COR-L47 (cell line): ENCODE data around the gene P3H2.

ENCODE experiments used
- DNase-seq: peaks from one replicate; lab custom pipeline; 2025; lab: John Stamatoyannopoulos, UW

Gene P3H2

DNA sequence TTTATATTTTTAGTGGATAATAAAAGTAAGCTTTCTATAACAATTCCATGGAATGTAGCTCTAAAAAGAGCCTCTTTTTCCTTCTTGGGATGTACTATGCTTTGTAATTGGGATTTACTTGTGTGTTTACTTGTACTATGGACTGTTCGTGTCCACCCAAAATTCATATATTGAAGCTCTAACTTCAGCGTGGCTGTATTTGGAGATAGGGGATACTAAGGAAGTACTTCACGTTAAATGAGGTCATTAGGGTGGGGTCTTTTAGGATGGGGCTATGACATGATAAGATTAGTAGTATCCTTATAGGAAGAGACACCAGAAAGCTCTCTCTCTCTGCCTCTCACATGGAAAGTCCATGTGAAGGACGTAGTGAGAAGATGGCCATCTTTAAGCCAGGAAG, 64.9 kb downstream of the P3H2 start:
- DNase-seq, result no peak

DNA sequence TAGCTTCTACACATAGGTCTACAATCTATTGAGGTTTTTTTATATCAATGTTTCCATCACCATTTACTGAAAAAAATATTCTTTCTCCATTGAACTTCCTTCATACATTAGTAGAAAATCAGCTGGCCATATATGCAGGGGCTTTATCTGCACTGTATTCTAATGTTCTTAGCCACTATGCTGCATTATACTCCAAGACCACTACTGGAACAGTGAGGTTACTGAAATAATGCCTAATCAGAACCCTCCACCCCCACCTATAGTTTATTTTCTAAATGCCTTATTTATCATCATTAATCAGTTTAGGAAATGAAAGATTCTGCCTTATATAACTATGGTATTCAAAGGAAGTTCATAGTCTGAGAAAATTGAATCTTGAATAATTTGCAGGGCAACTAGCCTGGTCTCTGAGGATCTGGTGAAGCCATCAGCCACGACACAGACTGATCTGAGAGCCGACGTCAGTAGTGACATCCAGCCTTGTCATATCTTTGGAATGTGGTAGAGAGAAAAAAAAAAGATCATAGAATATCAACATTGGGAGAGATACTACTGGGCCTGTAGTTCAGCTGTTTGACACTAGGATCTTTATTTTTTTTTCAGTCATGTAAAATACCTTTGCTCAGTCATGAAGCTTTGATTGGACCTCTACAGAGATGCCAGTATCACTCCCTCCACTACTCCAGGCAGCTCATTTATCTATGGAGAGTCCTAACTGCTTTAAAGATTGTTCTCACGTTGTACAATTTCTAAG, 66.6 kb downstream of the P3H2 start:
- no peak for DNase-seq

DNA sequence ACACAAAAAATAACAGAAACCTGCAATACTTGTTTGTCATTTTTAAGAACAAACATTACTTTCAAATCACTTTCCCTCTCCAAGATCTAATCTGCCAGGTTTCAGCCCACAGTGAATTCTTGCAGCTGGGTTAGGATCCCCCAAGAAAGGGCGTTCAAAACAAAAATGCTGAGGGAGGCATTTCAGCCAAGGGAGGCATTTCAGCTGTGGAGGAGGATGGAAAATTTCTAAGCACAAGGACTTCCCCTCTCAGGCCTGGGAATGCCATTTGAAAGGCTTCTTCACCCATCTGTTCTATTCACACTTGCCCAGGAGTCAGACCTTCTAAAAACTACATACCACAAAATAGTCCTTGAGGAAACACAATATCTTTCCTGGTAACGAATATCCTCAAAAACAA, 69.1 kb downstream of the P3H2 start:
- DNase-seq, result no peak

DNA sequence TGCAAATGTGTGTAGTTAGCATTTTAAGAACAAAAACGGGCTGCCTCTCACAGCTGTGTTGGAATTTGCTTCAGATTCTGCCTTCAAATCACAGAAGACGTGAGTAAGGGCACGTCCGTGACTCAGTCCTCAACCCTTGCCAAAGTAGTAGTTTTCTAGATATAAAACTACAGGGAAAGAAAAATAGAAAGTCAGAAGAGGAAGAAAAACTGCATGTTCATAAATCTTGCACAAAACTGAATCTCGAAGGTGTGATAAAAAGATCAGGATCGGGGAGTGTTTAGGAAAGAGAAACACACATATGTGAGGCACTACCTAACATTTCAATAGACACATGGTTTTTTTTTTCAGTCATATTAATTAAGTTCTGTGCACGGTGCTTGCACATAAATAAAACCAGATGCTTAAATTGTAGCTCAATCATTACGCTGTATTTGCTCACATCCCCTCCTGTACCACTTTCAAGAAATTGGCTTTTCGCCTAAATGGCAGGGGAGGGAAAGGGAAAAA, 71.7 kb downstream of the P3H2 start:
- DNase-seq, result no peak

DNA sequence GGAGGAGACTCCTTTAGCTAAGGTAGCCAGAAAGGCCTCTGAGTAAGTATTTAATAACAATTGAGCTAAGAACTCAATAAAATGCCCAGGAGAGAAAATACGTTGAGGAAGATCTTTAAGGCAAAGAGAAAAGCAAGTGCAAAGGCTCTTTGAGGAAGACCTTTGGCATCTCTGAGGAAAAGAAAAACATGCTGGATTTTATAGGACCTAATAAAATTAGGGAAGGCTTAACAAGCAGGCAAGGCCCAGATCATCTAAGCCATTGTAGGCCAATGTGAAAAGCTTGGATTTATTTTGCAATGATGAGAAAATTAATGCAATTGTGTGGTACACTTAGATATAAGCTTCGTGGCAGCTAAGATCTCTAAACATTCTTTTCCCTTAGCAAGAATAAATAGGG, 75.7 kb downstream of the P3H2 start:
- DNase-seq, result no peak

DNA sequence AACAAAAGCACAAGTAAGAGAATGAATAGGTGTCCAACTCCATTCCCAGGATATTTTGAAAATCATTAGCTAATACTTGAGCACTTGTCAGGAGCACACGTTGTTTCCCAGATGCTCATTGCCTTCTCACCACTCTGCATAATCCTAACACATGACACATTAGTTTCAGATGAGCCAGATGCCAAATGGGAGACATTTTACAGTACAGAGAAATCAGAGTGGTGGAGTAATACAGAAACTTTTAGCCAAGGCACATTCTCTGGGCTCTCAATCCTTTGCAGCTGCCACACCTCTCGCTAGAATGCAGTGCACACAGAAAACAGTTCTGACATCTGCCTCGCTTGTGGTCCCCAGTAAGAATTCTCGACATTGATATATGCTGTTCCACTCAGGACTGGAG, 76.6 kb downstream of the P3H2 start:
- DNase-seq, result no peak

DNA sequence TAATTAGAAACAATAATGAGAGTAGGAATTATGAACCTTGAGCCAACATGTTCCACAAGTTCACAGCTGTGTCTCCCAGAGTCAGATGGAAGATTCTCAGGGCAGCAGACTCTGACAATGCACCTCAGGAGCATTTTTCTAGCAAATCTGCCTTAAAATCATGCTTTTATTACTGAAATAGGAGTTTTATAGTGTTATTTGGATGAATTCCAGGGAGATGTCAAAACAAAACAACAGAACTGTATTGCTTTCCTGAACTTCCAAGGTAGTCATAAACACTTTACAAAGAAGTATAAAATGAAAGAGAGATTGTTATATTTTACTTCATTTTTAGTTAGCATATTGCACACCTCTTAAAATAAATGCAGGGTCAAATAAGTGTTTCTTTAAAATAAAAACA, 77.0 kb downstream of the P3H2 start:
- no peak for DNase-seq

DNA sequence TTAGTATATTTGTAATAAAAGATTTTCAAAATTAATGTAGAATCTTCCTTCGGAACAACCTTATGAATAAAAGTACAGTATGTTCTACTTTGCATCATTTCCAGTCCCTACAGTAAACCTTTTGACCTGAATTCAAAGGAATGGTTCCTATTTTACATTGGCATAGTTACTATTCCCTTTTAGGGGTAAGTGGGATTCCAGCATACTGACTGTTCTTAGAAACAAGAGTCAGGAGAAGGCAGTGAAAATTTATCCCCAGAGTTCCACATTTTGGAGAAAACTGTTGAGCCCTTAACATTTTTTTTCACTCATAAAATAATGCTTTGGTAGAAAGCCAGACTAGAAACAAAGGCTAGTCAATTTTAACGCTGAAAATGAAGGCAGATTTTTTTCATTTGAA, 78.1 kb downstream of the P3H2 start:
- no peak for DNase-seq

DNA sequence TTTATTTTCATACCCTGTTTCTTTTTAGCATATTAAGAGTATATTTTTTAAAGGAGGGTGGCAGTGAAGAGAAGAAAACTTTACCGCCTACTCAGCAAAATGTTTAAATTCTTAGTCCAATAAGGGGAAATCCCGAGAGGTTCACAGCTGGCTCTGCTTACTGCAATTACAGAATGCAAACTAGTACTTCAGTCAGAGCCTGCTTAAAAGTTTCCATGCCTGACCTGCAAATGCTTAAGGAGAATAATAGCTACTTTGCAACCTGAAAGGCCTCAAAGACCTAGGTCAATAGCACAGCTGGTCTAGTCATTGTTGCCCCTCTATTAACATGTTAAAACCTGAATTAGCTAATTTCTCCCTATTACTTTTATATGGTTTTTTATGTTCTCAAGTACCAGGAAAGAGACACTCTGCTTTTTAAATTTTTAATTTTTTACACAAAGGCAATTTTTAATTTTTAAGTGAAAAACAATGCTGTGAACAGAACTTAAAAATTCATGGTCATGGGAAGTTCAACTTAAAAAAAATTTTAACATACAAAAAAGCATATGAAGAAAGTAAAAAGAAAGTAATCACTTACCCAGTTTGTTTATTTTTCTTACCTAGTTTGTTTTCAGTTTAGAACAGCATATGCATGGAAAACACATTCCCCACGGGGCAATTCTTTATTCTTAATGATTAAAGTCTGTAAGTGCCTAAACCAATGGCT, 79.2 kb downstream of the P3H2 start:
- no peak for DNase-seq

DNA sequence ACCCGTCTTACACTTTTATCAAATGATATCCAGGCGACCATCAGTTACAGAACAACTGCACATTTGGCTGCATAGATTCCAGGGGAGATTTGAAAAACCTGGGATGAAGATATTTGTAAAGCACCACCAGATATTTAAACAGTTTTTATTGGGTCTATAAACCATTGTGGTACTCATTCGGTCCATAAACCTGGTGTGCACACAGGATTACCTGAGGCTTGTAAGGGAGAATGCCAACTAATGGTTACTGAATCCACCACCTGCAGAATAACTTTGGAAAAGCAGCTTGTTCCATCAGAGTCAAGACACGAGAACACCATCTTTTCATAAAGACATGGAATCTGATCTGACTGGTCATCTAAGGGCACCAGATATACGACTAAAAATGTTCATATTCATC, 80.6 kb downstream of the P3H2 start:
- no peak for DNase-seq

DNA sequence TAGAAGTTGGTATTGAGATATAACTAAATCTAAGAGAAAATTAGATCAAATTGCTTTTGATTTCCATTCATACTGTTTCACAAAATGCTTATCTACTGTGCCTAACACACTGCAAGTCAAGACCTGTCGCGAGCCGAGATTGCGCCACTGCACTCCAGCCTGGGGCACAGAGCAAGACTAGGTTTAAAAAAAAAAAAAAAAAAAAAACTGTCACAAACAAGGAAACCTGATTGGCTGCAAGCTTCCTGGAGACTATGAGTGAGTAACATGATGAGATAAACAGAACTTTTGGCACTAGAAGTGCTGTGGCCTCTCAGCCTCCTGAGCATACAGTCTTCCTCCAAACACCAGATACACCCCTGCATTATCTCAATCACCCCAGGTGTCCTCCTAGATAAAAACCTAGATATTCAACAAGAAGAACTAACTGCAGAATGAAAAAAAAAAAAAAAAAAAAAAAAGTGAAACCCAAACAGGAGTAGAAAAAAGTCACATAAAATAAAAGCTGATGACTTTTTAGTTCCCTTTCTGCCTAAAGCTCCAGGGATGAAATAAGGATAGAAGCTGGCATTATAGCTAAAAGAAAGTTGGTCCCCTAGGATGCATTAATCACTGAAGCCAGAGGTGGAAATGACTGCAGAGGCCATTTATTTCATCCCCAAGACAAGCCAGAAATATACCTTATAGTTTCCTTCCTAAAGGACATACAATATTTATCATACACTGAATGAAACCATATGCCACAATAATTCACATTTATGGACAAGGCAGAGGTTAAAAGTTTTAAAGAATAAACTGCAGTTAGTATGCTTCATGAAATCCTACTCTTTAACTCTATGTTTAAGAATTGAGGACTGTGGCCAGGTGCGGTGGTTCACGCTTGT, 82.4 kb downstream of the P3H2 start:
- no peak for DNase-seq

DNA sequence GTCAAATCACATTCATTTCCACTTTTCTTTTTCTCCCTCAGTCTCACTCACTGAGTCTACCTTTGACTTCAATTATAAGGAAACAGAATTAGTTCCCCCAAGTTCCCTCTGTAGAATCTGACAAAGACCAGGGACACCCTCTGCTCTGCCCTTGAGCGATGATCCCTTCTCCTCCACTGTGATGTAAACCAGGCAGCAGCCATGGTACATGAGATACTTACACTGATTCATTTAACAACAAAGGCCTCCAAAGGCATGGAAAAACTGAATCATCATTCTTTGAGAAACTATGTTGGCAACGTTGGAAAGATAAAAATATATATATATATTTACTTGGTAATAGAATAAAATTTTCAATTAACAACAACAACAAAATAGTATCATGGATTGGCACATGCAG, 84.1 kb downstream of the P3H2 start:
- DNase-seq, result no peak

DNA sequence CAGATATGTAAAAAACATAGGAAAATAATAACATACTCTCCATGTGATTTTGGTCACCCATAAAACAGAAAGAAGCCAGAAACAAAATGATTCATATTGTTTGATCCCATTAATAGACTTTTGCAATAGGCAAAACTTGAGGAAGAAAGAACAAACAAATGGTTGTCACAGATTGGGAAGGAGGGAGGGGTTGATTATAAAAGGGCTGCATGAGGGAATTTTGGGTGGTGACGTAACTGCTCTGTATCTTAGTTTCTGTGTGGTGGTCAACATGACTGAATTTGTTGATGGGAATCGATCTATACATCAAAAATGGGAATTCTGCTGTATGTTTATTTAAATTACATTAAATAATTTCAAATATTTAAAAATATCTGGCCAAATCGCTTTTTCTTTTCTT, 86.3 kb downstream of the P3H2 start:
- no peak for DNase-seq

DNA sequence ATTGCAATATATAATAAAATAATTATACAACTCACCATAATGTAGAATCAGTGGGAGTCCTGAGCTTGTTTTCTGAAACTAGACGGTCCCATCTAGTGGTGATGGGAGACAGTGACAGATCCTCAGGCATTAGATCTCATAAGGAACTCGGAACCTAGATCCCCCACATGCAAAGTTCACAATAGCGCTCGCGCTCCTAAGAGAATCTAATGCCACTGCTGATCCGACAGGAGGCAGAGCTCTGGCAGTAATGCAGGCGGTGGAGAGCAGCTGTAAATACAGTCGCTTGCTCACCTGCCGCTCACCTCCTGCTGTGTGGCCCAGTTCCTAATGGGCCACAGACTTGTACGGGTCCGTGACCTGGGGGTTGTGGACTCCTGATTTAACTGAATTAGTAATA, 87.8 kb downstream of the P3H2 start:
- DNase-seq, result no peak

DNA sequence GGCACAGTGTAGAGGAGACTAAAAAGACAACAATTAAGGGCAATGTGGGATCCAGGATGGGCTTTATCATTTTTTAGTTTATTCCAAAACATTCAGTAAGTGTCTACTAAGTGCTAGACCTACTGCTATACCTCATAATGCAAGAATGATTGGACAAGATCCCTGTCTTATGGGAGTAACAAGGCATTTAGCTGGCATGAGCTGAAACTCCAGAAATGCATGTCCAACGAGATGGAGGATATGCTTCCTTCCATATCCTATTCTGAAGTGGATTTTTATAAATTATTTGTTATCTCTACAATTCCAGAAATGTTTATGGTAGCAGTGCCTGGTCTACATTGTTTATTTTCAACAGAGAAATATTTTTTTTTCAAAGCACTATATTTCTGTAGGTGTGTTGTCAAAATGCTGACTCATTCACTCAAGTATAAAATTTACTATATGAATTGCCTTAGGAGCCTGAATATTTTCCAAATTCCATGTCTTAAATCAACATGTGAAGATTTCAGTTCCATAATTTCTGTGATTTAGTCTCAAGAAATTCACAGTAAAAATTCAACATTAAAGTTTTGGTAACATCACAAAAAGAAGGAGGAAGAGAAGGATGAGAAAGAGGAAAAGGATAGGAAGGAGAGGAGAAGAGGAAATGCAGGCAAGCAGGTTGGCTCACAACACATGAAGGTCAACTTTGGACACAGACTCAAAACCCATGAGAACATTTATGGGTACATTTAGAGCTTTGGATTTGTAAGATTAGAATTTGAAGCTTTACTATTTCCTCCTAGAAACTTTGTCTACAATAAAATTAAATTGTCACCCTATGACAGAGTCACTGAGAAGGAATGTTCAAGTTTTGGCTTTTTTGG, 88.6 kb downstream of the P3H2 start:
- DNase-seq, result no peak

DNA sequence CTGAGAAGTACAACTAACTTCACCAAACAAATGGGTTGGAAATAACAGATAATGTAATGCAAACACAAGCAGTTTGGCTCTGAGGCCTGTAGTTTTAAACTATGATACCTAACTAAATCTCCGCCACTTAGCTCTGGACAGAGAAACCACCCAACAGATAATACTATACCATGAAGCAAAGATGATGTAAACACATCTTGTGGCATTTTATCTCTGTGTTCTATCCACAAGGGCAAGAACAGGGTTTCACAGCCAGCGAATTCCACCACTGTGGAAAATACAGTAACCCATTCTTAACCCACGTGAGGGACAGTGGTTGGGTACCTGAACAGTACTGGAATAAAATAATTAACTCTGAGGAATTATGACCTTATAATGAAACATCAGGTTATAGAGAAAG, 93.6 kb downstream of the P3H2 start:
- DNase-seq, result no peak

DNA sequence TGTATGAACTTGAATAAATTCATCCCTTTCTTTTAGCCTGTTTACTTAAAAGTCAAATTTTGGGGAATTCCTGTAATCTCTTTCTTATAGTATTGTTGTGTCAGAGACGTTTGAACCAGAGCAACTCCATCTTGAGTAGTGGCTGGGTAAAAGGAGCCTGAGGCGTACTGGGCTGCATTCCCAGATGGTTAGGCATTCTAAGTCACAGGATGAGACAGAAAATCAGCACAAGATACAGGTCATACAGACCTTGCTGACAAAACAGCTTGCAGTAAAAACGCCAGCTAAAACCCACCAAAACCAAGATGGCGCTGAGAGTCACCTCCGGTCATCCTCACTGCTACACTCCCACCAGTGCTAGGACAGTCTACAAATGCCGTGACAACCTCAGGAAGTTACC, 94.5 kb downstream of the P3H2 start:
- DNase-seq, result no peak

DNA sequence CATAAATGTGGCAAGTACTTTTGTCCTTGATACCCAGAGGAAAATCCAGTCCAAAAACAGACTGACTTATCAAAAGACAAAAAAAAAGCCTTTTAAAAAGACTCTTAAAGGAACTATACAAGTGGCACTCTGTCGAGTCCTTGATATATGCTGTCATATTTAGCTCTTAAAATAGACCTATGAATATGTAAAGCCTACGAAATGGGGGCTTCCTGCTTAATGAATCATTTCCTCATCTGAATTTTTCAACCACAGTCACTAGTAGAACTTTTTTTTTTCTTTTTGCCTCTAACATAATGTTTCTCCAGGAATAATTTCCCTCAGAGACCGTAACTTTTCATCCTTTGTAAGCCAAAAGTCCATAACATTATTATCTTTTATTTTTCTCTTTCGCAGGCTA, 95.8 kb downstream of the P3H2 start:
- no peak for DNase-seq

DNA sequence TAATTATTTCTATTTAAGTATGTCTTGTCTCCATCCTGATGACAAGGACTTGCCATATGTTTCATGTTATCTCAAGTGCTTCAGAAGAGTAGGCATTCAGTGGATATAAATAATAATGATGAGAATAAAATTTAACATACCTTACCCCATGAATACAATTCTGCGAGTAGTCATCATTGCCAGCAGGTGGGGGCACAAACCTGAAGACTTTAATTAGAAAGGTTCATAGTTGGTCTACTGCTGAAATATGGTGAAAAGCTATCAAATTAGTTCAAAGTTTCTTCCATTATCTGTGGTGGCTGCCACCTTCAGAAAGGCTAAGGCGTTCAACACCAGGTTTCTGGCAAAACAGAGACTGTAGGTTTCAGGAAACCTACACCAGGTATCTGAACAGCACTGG, 100.9 kb downstream of the P3H2 start:
- no peak for DNase-seq

DNA sequence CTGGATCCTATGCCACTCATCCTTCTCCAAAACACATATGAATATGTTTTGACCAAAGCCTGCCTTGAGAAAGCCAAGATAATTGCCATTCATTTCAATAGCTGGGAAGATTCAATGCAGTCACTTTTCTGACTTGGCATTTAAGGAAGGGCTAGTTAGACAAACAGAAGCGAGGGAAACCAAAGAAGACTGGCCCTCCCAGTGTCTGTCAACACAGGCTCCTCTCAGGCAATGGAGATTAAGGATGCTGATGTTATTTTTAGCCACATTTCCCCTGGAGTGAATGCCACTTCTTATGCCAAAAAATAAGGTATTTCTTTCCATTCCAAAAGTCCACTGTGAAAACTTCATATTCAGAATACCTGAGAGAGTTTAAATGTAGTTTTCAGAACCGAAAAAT, 101.7 kb downstream of the P3H2 start:
- no peak for DNase-seq

DNA sequence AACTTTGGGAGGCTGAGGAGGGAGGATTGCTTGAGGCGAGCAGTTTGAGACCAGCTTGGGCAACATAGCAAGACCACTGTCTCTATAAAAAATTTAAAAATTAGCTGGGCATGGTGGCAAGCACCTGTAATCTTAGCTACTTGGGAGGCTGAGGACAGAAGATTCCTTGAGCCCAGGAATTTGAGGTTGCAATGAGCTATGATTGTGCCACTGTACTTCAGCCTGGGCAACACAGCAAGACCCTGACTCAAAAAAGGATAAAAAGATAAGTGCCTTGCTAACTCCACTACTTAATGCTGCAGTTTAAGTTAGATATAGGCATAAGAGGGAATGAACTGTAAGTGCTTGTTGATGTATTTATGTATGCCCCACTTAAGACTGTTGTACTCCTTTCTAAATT, 102.2 kb downstream of the P3H2 start:
- no peak for DNase-seq
